Myometrial cell (primary cell): ENCODE measurements around the gene VPS54. TPM values are rescaled to one million over a fixed set of nuclear protein-coding genes. Genes with fewer than 3 reads are reported as not detected.

Experiments
- total RNA-seq: library from RNA; depleted of rRNA; stranded (reverse); fragments of >200 nt; gene quantifications from 2 replicates; pipeline ENCODE4 v1.2.3, GENCODE V29; 2015

VPS54 gene, protein sequence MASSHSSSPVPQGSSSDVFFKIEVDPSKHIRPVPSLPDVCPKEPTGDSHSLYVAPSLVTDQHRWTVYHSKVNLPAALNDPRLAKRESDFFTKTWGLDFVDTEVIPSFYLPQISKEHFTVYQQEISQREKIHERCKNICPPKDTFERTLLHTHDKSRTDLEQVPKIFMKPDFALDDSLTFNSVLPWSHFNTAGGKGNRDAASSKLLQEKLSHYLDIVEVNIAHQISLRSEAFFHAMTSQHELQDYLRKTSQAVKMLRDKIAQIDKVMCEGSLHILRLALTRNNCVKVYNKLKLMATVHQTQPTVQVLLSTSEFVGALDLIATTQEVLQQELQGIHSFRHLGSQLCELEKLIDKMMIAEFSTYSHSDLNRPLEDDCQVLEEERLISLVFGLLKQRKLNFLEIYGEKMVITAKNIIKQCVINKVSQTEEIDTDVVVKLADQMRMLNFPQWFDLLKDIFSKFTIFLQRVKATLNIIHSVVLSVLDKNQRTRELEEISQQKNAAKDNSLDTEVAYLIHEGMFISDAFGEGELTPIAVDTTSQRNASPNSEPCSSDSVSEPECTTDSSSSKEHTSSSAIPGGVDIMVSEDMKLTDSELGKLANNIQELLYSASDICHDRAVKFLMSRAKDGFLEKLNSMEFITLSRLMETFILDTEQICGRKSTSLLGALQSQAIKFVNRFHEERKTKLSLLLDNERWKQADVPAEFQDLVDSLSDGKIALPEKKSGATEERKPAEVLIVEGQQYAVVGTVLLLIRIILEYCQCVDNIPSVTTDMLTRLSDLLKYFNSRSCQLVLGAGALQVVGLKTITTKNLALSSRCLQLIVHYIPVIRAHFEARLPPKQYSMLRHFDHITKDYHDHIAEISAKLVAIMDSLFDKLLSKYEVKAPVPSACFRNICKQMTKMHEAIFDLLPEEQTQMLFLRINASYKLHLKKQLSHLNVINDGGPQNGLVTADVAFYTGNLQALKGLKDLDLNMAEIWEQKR
- 13.5 and 20.7 TPM in 2 replicates for total RNA-seq

GRCh38 chr2:64019083-64019974 lies at the start of gene VPS54:
TSS of gene VPS54 (minus strand) at chr2:64019428. CDS start at chr2:63983999, 35,429 bp downstream.

Other genes with a start within 250 kb of the VPS54 start
- gene UGP2, start 177.5 kb downstream of the VPS54 start, total RNA-seq = 117 and 132 TPM in 2 replicates
- gene PELI1, start 125.0 kb upstream of the VPS54 start, total RNA-seq = 1.4 and 4.6 TPM in 2 replicates